Measurements from ENCODE around the gene ATP9A. TPM values are rescaled to one million over a fixed set of nuclear protein-coding genes. Genes with fewer than 3 reads are reported as not detected.

ATP9A gene
- total and polyA plus RNA-seq, 10 of the 15 experiments (the other 5 are each of a cell fraction or from before 2014, with no cell fraction given), result 0.03 to 0.81 (median 0.14) TPM

- no peak for TF ChIP-seq PKNOX1 (IDR thresholded peaks at IDR 0.05)
Observed at GRCh38 chr20:51698252-51698651, 69.9 kb downstream of the ATP9A start (continued).

- TF ChIP-seq POLR2A (IDR thresholded peaks at IDR 0.05; ENCODE audit: low read depth, low read length) (no peak), JUNB (IDR thresholded peaks at IDR 0.05) (no peak), RFX5 (IDR thresholded peaks at IDR 0.05; ENCODE audit: low read depth, low read length) (no peak), SP1 (IDR thresholded peaks at IDR 0.05; ENCODE audit: low read depth, low read length) (no peak), EED (IDR thresholded peaks at IDR 0.05; ENCODE audit: low read depth) (no peak), IKZF1 (conservative IDR thresholded peaks at IDR 0.05) (no peak), YBX1 (IDR thresholded peaks at IDR 0.05) (no peak)
- no peak overlapping the region for H3K9ac ChIP-seq (ENCODE audit: control insufficient read depth, insufficient read depth, low read length)
- no TSS peak for BruUV-seq (replicated peaks)
- CTCF ChIA-PET, result interaction anchor here (0.7 to 1.0 kb wide), 2 partner anchors 19 to 268 kb away, joined by 3 read pairs; no protein-coding TSS in a partner anchor
- no peak overlapping the region for H3K4me3 ChIP-seq
- intact Hi-C loops (cut with micrococcal nuclease; ENCODE audit: unreplicated experiment) (no loop called here), in situ Hi-C loops (cut with MboI) (no loop called here)
- H3K9me3 ChIP-seq (replicated peaks; ENCODE audit: control insufficient read depth, insufficient read depth, low read length), result no peaks in the 10 kb centered on the region
- no peaks in the 10 kb centered on the region for H4K20me1 ChIP-seq (ENCODE audit: control insufficient read depth, insufficient read depth)
- no peak overlapping the region for H3K27ac ChIP-seq (ENCODE audit: control insufficient read depth, insufficient read depth)
- no peak overlapping the region for H3K4me2 ChIP-seq (ENCODE audit: control insufficient read depth, insufficient read depth)
- ATAC-seq (no peak), FAIRE-seq (no peak), DNase-seq (ENCODE audit: low read depth, low spot score) (no peak)
- no peaks in the 10 kb centered on the region for H3K36me3 ChIP-seq (ENCODE audit: control insufficient read depth in 2 of 2, insufficient read depth in 2 of 2, low read length in 1 of 2)
- H3K79me2 ChIP-seq (ENCODE audit: control insufficient read depth, insufficient read depth, low read length), result no peaks in the 10 kb centered on the region
- H2AFZ ChIP-seq (ENCODE audit: control insufficient read depth, low read depth, low read length), result no peak overlapping the region
- 14% methylated on average over 8 of the region's 8 CpGs for WGBS (ENCODE audit: insufficient coverage, insufficient replicate concordance, low lambda C conversion rate, missing lambda C conversion rate)
- POLR2A ChIA-PET, result no interaction called here
- RAD21 ChIA-PET (ENCODE audit: unreplicated experiment), result no interaction called here
- H3K27me3 ChIP-seq (replicated peaks in 1 of 2; ENCODE audit: control insufficient read depth in 2 of 2, insufficient read depth in 2 of 2, low read length in 1 of 2), result peaks cover 4 to 6% of the 10 kb centered on the region in 2 experiments; a peak in 3 of 4 replicates
- SMC1A ChIA-PET (ENCODE audit: uncharacterized antibody, unreplicated experiment), result no interaction called here
- no peaks in the 10 kb centered on the region for H3K4me1 ChIP-seq (ENCODE audit: control insufficient read depth, insufficient read depth, low read length)
Observed at GRCh38 chr20:51697096-51697826, 70.9 kb downstream of the ATP9A start.

Measured in GM12878 (cell line).